NCI-H510A (cell line): Measurements from ENCODE around the gene ZNF507.

Source experiments
- DNase-seq: peaks from one replicate; lab custom pipeline; 2025; lab: John Stamatoyannopoulos, UW

The ZNF507 gene

DNA sequence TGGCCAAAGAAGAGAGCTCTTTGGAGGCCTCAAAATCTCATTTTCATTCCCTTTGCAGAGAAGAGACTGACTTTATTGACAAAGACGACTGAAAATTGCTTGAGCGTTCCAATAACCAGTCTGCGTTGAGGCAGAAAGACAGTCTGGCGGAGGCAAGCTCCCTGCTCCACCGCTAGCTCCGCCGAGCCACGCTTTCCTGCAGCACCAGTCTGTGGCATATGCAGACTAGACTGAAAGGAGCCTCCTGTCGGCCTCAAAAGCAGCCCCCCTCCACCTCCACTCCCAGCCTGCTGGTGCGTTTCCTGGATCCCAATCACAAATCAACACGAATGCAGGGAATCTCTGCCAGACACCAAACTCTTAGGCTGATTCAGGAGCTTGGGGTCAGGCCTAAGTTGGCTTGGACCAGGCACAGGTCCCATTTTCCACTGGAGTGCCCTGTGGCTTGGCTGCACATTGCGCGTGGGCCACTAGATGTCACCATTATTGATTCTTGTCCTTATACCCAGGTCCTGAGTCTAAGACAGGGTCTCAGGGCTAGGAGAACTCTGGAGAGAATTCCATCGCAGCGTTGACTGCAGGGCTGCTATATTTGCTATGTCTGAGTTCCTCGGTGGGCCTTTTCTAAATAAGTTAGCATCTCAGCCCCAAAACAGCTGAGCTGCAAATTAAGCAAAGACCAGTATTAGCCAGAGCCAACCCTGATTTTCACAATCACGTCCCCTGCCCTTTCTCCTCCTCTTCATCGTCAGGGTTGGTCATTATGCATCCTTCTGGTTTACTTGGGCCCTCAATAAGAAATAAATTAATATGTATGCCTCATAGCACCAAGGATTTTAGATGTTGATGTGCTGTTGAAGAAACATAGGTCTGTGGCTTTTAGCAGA lies 5.2 kb upstream of the ZNF507 start:
- DNase-seq, result peak; percentile 7

DNA sequence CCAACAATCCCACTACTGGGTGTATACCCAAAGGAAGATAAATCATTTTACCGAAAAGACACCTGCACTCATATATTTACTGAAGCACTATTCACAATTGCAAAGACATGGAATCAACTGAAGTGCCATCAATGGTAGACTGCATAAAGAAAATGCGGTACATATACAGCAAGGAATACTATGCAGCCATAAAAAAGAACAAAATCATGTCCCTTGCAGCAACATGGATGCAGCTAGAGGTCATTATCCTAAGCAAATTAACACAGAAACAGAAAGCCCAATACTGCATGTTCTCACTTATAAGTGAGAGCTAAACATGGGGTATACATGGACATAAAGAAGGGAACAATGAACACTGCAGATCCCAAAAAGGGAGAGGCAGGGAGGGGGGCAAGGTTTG lies 2.7 kb upstream of the ZNF507 start:
- no peak for DNase-seq

DNA sequence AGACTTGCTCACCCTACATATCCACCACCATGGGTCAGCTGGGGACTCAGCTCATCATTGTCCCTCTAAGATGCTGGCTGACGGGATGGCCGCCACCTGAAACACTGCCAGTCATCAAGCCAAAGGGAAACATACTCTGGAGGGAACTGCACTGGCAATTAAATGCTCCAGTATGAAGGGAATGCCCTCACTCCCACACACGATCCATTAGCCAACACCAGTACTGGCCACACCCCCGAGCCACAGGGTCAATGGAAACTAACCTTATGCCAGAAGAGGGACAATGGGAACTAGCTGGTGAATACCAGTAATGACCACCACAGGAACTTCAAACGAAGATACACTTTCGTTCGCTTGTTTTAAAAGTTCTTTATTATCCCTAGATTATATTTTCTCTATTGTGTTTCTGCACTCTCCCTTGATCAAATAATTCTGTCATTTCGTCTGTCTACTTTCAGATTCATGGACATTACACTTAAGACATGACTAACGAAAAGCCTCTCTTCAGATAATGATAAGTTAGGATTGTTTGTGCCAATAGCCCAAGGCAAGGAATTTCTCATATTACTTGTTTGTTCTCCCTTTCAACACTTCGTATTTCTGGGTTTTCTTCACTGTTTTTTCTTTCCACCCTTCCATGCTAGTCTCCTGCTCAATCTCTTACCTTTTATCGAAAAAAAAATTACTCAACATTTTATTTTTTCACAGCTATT lies 1.7 kb upstream of the ZNF507 start:
- no peak for DNase-seq

GRCh38 chr19:32346901-32347300 lies 1.5 kb downstream of the ZNF507 start:
- no peak for DNase-seq

DNA sequence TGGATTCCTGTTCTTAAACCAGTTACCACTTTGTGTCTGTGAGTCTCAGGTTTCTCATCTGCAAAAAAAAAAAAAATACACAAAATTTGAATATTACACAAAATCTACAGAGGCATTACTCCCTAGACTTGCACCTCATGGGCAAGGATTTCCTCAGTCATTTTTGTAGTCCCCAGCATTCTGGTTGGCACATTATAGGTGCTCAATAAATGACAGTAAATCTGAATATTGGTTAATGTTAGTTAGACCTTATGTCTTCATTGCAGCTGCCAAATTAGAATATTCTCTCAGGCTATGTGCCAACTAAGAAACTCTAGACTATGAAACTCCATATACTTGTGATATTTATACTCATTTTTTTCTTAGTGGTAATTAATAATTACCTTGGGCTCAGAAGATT lies 2.2 kb downstream of the ZNF507 start:
- DNase-seq, result no peak

DNA sequence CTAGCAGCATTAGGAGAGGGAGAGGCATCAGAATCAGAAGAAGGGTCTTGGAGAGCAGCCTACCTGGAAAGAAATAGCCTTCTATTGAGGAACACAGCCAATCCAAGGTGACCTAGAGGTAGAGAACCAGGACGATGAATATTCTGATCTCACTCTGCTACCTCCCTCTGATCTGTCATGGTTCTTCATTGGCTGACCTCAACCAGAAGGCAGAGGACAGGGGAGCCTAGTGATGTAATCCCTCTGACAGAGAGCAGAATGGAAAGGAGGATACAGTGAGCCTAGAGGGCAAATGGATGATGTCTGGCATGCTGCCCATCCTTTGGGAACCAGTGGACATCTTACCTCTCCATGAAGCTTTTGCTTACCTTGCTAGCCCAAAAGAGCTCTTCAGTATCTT lies 3.6 kb downstream of the ZNF507 start:
- DNase-seq, result no peak

- no peak for DNase-seq
These were observed 4.5 kb downstream of the ZNF507 start for GRCh38 chr19:32349724-32350470.

DNA sequence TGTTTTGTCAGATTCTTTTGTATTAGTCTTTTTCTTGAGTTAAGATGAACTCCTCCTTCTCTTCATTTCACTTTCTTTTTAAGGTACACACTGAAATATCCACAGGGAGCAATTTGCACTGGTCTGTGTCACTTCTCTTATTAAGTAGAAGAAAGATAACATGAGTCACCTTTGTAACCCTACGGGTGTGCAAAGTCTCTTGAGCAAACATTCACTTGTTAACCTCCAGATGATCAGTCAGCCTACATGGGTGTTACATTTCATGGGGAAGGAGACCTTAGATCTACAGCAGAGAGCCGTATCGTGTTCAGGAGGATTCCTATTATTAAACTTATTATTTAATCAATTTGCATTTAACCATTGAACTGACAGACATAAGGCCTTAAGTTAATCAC lies 5.1 kb downstream of the ZNF507 start:
- no peak for DNase-seq

DNA sequence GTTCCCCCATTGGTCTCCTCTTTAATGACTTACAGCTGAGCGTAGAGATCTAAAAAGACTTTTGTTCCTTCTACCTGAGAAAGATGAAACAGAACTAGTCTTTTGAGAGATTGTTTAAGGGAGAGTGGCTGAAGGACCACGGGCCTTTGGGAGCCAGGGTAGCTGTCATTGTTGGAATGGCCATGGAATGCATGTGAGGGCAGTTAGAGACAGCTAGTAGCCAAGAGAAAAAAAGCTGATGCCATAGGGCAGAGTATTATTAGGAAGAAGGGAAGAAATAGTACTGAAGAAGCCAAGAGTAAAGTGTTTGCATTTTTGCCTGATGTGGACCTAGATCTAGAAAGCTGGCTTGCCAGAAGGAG lies 5.6 kb downstream of the ZNF507 start:
- DNase-seq, result no peak

- DNase-seq, result no peak
These were observed 6.8 kb downstream of the ZNF507 start for GRCh38 chr19:32352241-32352630.

GRCh38 chr19:32354345-32354744 lies 8.9 kb downstream of the ZNF507 start:
- DNase-seq, result no peak

- no peak for DNase-seq
These were observed 9.9 kb downstream of the ZNF507 start for GRCh38 chr19:32355309-32355708.

GRCh38 chr19:32357720-32358119 lies 12.3 kb downstream of the ZNF507 start:
- DNase-seq, result no peak

GRCh38 chr19:32358321-32358720 lies 12.9 kb downstream of the ZNF507 start:
- no peak for DNase-seq

GRCh38 chr19:32359581-32359980 lies 14.2 kb downstream of the ZNF507 start:
- DNase-seq, result no peak

DNA sequence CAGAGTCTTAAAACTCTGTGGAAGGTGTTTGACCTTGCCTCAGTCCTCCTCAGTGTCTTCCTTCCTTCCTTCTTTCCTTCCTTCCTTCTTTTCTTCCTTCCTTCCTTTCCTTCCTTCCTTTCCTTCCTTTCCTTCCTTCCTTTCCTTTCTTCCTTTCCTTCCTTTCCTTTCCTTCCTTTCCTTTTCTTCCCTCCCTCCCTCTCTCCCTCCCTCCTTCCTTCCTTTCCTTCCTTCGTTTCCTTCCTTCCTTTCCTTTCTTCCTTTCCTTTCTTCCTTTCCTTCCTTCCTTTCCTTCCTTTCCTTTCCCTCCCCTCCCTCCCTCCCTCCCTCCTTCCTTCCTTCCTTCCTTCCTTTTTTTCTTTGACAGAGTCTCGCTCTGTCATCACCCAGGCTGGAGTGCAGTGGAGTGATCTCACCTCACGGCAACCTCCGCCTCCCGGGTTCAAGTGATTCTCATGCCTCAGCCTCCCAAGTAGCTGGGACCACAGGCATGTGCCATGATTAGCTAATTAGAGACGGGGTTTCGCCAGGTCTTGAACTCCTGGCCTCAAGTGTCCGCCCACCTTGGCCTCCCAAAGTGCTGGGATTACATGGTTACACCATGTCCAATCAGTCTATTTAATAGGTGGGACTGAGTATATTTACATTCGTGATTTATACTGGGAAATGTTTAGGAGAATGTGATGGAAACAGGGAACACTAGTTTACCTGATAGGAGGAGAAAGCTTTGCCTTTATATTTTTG lies 16.3 kb downstream of the ZNF507 start:
- DNase-seq, result no peak

- no peak for DNase-seq
These were observed 16.9 kb downstream of the ZNF507 start for GRCh38 chr19:32362318-32362691.

- no peak for DNase-seq
These were observed 17.8 kb downstream of the ZNF507 start for GRCh38 chr19:32363175-32363574.

DNA sequence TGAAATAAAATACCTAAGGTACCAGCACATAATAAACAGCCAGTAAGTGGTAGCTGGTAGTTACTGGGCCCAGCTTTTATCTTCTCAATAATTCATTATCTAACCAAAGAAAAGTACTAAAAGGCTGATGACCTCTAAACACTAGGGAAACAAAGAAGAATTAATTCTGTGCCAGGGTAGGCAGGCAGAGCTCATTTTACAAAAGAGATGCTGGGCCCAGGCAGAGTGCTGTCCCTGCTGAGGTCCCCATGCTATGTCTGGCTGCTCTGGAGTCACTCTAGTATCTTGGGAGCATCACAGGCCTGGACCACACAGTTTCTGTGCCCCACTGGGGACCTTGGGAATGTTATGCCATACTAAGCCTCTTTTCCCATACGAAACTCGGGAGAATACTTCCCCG lies 18.2 kb downstream of the ZNF507 start:
- DNase-seq, result no peak

GRCh38 chr19:32364040-32364439 lies 18.6 kb downstream of the ZNF507 start:
- no peak for DNase-seq

DNA sequence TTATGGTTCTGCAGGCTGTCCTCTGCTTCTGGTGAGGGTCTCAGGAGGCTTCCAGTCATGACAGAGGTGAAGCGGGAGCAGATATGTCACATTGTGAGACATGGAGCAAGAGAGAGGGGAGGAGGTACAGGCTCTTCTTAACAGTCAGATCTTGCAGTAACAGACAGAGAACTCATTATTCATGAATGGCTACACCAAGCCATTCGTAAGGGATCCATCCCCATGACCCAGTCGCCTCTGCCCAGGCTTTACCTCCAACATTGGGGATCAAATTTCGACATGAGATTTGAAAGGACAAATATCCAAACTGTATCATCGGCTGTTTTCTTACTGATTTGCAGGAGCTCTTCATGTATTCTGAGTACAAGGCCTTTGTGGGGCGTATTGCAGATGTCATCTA lies 21.7 kb downstream of the ZNF507 start:
- DNase-seq, result no peak

- no peak for DNase-seq
These were observed 22.6 kb downstream of the ZNF507 start for GRCh38 chr19:32367948-32368536.
